ENCODE data around the gene GRK2. TPM values are rescaled to one million over a fixed set of nuclear protein-coding genes. Genes with fewer than 3 reads are reported as not detected.

Gene GRK2
- total RNA-seq, 1 experiment from 2014 or later: 92.6 TPM

GRCh38 chr11:67250059-67251043, 15.9 kb upstream of the GRK2 start:
- DNase-seq (ENCODE audit: low spot score): no peak
- no peaks in the 10 kb centered on the region for H3K4me1 ChIP-seq (ENCODE audit: insufficient read depth, low read length, poor library complexity, severe bottlenecking)
- ChIA-PET POLR2A (ENCODE audit: low non-redundant PET) (interaction anchor here (0.6 kb wide), 1 partner anchor 182 kb away, joined by 3 read pairs; no protein-coding TSS in a partner anchor), CTCF (no interaction called here)
- H3K27ac ChIP-seq (ENCODE audit: low read depth, low read length, poor library complexity, severe bottlenecking): no peak overlapping the region
- no peak for TF ChIP-seq EZH2 (IDR thresholded peaks at IDR 0.05; ENCODE audit: borderline replicate concordance, low read depth, low read length, poor library complexity, severe bottlenecking)
- peaks cover 98% of the 10 kb centered on the region for H3K36me3 ChIP-seq (ENCODE audit: insufficient read depth, low read length, poor library complexity, severe bottlenecking)
- intact Hi-C loops (cut with micrococcal nuclease; ENCODE audit: unreplicated experiment): loop anchor here (10.0 kb wide), 1 partner anchor 196 kb away; the partner anchor contains the start of gene RHOD
- H3K27me3 ChIP-seq (replicated peaks; ENCODE audit: insufficient read depth, low read depth, low read length, poor library complexity): no peaks in the 10 kb centered on the region
- H3K9me3 ChIP-seq (ENCODE audit: low read depth, low read length, poor library complexity, severe bottlenecking): no peaks in the 10 kb centered on the region
- no TSS peak for BruUV-seq (replicated peaks)
- no peak overlapping the region for H3K4me3 ChIP-seq (ENCODE audit: low read depth, low read length, poor library complexity, severe bottlenecking)

GRCh38 chr11:67251841-67252240, 14.4 kb upstream of the GRK2 start:
- no peaks in the 10 kb centered on the region for H3K4me1 ChIP-seq (ENCODE audit: insufficient read depth, low read length, poor library complexity, severe bottlenecking)
- H3K36me3 ChIP-seq (ENCODE audit: insufficient read depth, low read length, poor library complexity, severe bottlenecking): peaks cover 93% of the 10 kb centered on the region
- intact Hi-C loops (cut with micrococcal nuclease; ENCODE audit: unreplicated experiment): loop anchor here (10.0 kb wide), 1 partner anchor 197 kb away; the partner anchor contains the start of gene RHOD
- POLR2A ChIA-PET (ENCODE audit: low non-redundant PET): no interaction called here
- CTCF ChIA-PET: interaction anchor here (0.6 kb wide), 1 partner anchor 91 kb away, joined by 5 read pairs; no protein-coding TSS in a partner anchor
- H3K9me3 ChIP-seq (ENCODE audit: low read depth, low read length, poor library complexity, severe bottlenecking): no peaks in the 10 kb centered on the region
- no peak overlapping the region for H3K27ac ChIP-seq (ENCODE audit: low read depth, low read length, poor library complexity, severe bottlenecking)
- BruUV-seq (replicated peaks): no TSS peak
- H3K27me3 ChIP-seq (replicated peaks; ENCODE audit: insufficient read depth, low read depth, low read length, poor library complexity): no peaks in the 10 kb centered on the region
- no peak overlapping the region for H3K4me3 ChIP-seq (ENCODE audit: low read depth, low read length, poor library complexity, severe bottlenecking)
- DNase-seq (ENCODE audit: low spot score): no peak
- TF ChIP-seq EZH2 (IDR thresholded peaks at IDR 0.05; ENCODE audit: borderline replicate concordance, low read depth, low read length, poor library complexity, severe bottlenecking) (no peak), CTCF (conservative IDR thresholded peaks at IDR 0.05; ENCODE audit: low read depth, low read length) (no peak)

- H3K4me1 ChIP-seq (ENCODE audit: insufficient read depth, low read length, poor library complexity, severe bottlenecking): no peaks in the 10 kb centered on the region
- DNase-seq (ENCODE audit: low spot score): peak; percentile 67
- no peak for TF ChIP-seq EZH2 (IDR thresholded peaks at IDR 0.05; ENCODE audit: borderline replicate concordance, low read depth, low read length, poor library complexity, severe bottlenecking)
- TF ChIP-seq CTCF (conservative IDR thresholded peaks at IDR 0.05; ENCODE audit: low read depth, low read length): peak; percentile 58
- H3K4me3 ChIP-seq (ENCODE audit: low read depth, low read length, poor library complexity, severe bottlenecking): no peak overlapping the region
- H3K27ac ChIP-seq (ENCODE audit: low read depth, low read length, poor library complexity, severe bottlenecking): no peak overlapping the region
- peaks cover 85% of the 10 kb centered on the region for H3K36me3 ChIP-seq (ENCODE audit: insufficient read depth, low read length, poor library complexity, severe bottlenecking)
- no TSS peak for BruUV-seq (replicated peaks)
- H3K27me3 ChIP-seq (replicated peaks; ENCODE audit: insufficient read depth, low read depth, low read length, poor library complexity): no peaks in the 10 kb centered on the region
- H3K9me3 ChIP-seq (ENCODE audit: low read depth, low read length, poor library complexity, severe bottlenecking): no peaks in the 10 kb centered on the region
- intact Hi-C loops (cut with micrococcal nuclease; ENCODE audit: unreplicated experiment): loop anchor here (10.0 kb wide), 1 partner anchor 198 kb away; the partner anchor contains the start of gene RHOD
- CTCF ChIA-PET: interaction anchor here (0.5 to 1.1 kb wide), 2 partner anchors 65 to 83 kb away, joined by 5 to 6 read pairs; no protein-coding TSS in a partner anchor
- POLR2A ChIA-PET (ENCODE audit: low non-redundant PET): no interaction called here
These were observed 13.4 kb upstream of the GRK2 start for GRCh38 chr11:67252831-67253239.

Data from A673 (cell line).